GM21447 (cell line): Measurements from ENCODE around the gene NLGN3.

ENCODE experiments used
- ATAC-seq: cut with Tn5 transposase; IDR thresholded peaks from one replicate; pipeline ENCODE4 v1.9.1; 2021; ENCODE audit not compliant: unreplicated experiment

NLGN3 gene

GRCh38 chrX:71210816-71211215, 66.2 kb downstream of the NLGN3 start:
- no peak for ATAC-seq

- ATAC-seq: no peak
These were observed 67.9 kb downstream of the NLGN3 start for GRCh38 chrX:71212536-71212935.

- no peak for ATAC-seq
These were observed 69.5 kb downstream of the NLGN3 start for GRCh38 chrX:71214152-71214551.

GRCh38 chrX:71214604-71215337, 70.1 kb downstream of the NLGN3 start:
- ATAC-seq: no peak

GRCh38 chrX:71215338-71215912, 70.8 kb downstream of the NLGN3 start:
- no peak for ATAC-seq

GRCh38 chrX:71216485-71216884, 71.8 kb downstream of the NLGN3 start:
- ATAC-seq: no peak

- ATAC-seq: no peak
These were observed 72.7 kb downstream of the NLGN3 start for GRCh38 chrX:71217298-71217697.
